Activated CD8-positive, alpha-beta memory T cell treated with anti-CD3 and anti-CD28 coated beads for 1 hour (primary cell): Measurements from ENCODE around the gene HSPB7.
"Not testable (repeated sequence)": the region's sequence is repeated elsewhere in the genome, so short reads cannot be mapped to it uniquely, and the experiment has no call there.

ENCODE experiments used
- DNase-seq, 2 donors: peaks; one replicate each; pipeline ENCODE4 v3.0.0-alpha.2; 2020; ENCODE audit warnings: low read depth in 1 of 2; ENCODE audit errors: extremely low read depth in 1 of 2

The HSPB7 gene

GRCh38 chr1:16051039-16051438 is 33.2 kb upstream of the HSPB7 start:
- no peak for DNase-seq

GRCh38 chr1:16050328-16050727 is 32.5 kb upstream of the HSPB7 start:
- DNase-seq = no peak

- peak in 1 of 2 donors; percentile 19 for DNase-seq
Observed at GRCh38 chr1:16048573-16049189, 30.8 kb upstream of the HSPB7 start.

- no peak for DNase-seq
Observed at GRCh38 chr1:16047791-16048475, 30.1 kb upstream of the HSPB7 start.

DNA sequence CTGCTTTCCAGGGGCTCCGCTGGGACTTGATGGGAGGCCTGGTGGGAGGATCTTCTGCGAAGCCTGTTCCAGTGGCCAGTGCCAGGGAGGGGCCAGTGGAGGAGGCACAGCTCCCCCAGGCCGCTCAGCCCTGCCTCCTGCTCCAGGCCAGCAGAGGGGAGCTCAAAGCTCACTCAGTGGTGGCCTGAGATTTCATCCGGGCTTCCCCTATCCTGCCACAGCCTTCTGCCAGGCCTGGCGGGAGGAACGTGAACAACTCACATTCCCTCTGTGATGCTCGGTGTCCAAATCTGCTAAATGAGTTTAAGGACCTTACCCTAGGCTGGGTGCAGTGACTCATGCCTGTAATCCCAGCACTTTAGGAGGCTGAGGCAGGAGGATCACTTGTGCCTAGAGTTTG is 29.0 kb upstream of the HSPB7 start:
- no peak for DNase-seq

GRCh38 chr1:16043950-16044349 is 26.1 kb upstream of the HSPB7 start:
- DNase-seq = no peak

DNA sequence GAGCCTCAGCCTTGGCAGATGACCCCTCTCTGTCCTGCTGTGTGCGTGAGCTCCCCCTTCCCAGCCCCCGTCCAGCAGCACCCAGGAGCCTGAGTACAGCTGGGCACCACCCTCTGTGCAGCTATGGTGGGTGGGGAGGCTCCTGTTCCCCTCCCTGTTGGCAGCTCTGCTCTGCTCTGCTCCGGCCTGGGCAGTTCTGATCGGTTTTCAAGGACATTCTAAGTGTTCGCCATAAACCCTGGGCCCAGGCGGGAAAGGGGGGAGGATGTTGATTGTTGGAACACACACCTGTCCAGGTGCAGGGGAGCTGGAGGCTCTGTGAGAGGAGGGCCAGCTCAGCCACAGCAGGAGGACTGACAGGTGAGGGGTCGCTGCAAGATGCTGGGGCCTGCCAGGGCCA is 25.7 kb upstream of the HSPB7 start, which contains the start of gene CLCNKB:
CLCNKB (plus strand) TSS at position 262 of the 400 bp plus-strand sequence. CDS start 711 bp downstream, outside the sequence.
- DNase-seq = no peak

DNA sequence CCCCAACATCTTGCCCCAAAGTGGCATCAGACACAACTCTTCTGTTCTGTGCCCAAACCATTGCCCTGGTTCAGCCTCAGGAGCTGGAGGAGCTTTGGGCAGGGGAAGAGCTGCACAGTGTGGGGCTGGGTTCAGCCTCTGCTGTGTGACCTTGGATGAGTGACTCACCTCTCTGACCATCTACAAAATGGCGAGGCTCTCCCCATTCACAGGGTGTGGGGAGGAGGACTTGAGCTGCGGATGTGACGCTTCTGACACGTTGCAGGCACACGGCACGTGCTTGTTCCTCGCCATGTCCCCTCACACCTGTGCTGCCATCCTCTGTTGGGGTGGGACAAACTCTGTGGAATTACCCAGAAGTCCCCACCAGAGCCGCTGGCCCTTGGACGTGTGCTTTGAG is 24.8 kb upstream of the HSPB7 start:
- not testable (repeated sequence) for DNase-seq

DNA sequence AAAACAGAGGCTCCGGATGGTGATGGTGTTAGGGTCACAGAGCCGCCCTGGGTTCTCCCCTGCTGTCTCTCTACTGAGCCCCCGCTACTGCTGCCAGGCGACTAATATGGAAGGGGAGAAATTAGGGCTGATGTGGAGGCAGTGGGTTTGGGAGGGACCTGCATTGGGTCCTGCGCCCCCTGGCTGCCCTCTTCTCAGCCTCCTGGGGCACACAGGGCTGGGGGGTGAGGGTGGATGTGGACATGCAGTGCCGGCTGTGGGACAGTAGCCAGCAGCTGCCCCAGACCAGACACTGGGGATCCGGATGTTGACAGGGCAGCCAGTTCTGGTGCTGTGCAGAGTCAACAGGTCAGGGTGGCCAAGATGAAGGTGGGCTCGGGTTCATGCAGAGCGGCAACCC is 24.3 kb upstream of the HSPB7 start:
- DNase-seq = no peak

GRCh38 chr1:16041200-16041599 is 23.4 kb upstream of the HSPB7 start:
- DNase-seq = no peak

- DNase-seq = not testable (repeated sequence)
Observed at GRCh38 chr1:16039871-16040270, 22.0 kb upstream of the HSPB7 start.

DNA sequence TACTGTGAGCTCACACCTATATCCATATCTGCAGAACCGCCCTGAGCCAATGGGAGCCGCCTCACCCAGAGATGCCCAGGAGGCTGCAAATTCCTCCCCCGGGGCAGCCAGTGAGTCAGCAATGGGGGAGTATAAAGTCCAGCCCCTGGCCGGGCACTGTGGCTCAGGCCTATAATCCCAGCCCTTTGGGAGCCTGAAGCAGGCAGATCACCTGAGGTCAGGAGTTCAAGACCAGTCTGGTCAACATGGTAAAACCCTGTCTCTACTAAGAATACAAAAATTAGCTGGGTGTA is 20.7 kb upstream of the HSPB7 start:
- no peak for DNase-seq

GRCh38 chr1:16036461-16036860 is 18.6 kb upstream of the HSPB7 start:
- DNase-seq = not testable (repeated sequence)

DNA sequence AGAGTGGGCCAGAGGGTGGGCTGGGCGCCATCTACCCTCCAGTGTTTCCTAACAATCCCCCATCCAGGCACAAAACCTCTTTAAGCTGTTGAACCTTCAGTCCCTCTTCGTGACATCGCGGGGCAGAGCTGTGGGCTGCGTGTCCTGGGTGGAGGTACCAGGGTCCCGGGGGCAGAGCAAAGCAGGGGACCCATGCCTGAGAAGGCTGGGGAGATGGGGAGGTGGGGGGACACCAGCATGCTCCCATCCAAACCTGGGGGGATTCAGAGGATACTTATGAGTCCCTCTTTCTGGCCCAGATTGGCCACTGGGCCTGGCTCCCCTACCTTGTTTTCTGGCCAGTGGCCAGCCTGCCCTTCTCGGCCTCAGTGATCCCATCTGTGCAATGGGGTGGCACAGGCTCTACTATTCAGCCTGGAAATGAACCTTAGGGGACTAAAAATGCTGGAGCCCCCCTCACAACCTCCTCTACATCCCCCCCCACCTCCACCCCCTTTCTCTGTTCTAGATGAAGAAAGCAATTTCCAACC is 15.3 kb upstream of the HSPB7 start:
- not testable (repeated sequence) for DNase-seq

- DNase-seq = no peak
Observed at GRCh38 chr1:16032388-16033102, 14.7 kb upstream of the HSPB7 start.

DNA sequence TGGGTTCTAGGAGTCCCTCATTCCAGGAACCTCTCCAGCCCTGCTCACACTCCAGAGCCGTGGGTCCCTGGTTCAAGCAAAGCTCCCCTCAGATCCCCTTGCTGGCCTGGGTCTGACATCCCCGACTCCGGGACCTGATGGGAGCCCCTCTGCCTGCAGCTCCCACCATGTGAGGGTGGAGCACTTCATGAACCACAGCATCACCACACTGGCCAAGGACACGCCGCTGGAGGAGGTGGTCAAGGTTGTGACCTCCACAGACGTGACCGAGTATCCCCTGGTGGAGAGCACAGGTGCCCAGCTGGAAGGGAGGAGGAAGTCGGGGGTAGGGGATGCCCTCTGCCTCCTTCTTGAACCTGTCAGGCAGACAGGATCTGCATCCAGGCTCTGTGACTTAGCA is 13.7 kb upstream of the HSPB7 start:
- DNase-seq = no peak

GRCh38 chr1:16029288-16029687 is 11.4 kb upstream of the HSPB7 start:
- no peak for DNase-seq

DNA sequence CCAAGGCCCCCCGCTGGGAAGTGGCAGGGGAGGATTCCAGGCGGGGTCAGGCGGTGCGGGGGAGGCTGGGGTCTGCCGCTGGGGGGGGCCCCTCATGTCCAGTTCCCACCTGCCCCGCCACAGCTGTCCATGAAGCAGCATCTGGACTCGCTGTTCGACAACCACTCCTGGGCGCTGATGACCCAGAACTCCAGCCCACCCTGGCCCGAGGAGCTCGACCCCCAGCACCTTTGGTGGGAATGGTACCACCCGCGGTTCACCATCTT is 11.1 kb upstream of the HSPB7 start:
- DNase-seq = not testable (repeated sequence)

GRCh38 chr1:16028237-16029002 is 10.6 kb upstream of the HSPB7 start:
- DNase-seq = no peak

DNA sequence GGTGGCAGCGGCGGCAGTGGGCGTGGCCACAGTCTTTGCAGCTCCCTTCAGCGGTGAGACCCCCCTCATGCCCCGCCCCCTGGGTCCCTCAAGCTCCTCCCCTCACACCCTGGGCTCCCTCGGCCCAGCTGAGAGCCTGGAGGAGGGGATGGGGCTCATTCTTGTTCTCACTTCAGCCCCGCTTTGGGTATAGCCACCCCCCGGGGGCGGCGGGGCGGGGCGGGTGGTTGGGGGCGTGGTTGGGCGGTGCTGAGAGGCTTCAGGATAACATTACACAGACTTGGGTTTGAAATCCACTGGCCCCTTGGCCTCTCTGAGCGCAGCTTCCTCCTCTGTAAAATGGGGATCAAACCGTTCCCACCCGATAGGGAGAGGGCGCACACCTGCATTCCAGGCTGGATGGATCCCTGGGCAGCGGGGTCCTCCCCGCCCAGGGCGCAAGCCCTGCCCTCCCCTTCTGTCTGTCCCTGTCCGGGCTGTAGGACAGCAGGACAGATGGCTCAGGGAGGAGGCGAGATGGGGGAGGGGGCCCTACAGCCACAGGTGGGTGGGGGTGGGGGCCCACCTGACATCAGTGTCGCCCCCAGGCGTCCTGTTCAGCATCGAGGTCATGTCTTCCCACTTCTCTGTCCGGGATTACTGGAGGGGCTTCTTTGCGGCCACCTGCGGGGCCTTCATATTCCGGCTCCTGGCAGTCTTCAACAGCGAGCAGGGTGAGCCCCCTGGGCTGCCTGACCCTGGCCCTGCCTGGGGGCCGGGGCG is 9.1 kb upstream of the HSPB7 start:
- no peak for DNase-seq

GRCh38 chr1:16026302-16026701 is 8.5 kb upstream of the HSPB7 start:
- not testable (repeated sequence) for DNase-seq
